Coronary artery (tissue), 2 donors: ENCODE data around the gene SLC39A3.
"Not testable (repeated sequence)": the region's sequence is repeated elsewhere in the genome, so short reads cannot be mapped to it uniquely, and the experiment has no call there.

Source experiments
- DNase-seq: peaks from one replicate; pipeline ENCODE4 v3.0.0-alpha.2; 2017; ENCODE audit warnings: low spot score
- H3K27ac ChIP-seq, 2 donors: fragments of 200-600 bp; sonication (generic); one replicate each; pipeline ENCODE4 v1.5.1; 2016 to 2019
- H3K4me3 ChIP-seq: fragments of 200-600 bp; sonication (generic); 2 replicates; pipeline ENCODE4 v1.5.1; 2016; ENCODE audit warnings: mild to moderate bottlenecking, moderate library complexity
- CTCF ChIP-seq: fragments of 200-600 bp; sonication (generic); IDR thresholded peaks from one replicate; pipeline ENCODE4 v1.5.1; 2019; ENCODE audit warnings: antibody characterized with exemption

SLC39A3 gene

GRCh38 chr19:2716722-2717637 lies 22.8 kb downstream of the SLC39A3 start:
- no peak for TF ChIP-seq CTCF
- H3K4me3 ChIP-seq: no peak overlapping the region
- no peak overlapping the region for H3K27ac ChIP-seq
- no peak for DNase-seq

GRCh38 chr19:2716275-2716650 lies 23.6 kb downstream of the SLC39A3 start:
- no peak for TF ChIP-seq CTCF
- Histone ChIP-seq H3K4me3 (no peak overlapping the region), H3K27ac (no peak overlapping the region)
- DNase-seq: no peak

- DNase-seq: no peak
- TF ChIP-seq CTCF: no peak
- H3K4me3 ChIP-seq: no peak overlapping the region
- no peak overlapping the region for H3K27ac ChIP-seq
Observed at GRCh38 chr19:2715470-2716274, 24.1 kb downstream of the SLC39A3 start.

- no peak overlapping the region for H3K27ac ChIP-seq
- DNase-seq: no peak
- TF ChIP-seq CTCF: no peak
- H3K4me3 ChIP-seq: no peak overlapping the region
Observed at GRCh38 chr19:2714531-2715269, 25.1 kb downstream of the SLC39A3 start.

- not testable (repeated sequence) for H3K4me3 ChIP-seq, DNase-seq, H3K27ac ChIP-seq
Observed at GRCh38 chr19:2714102-2714501, 25.7 kb downstream of the SLC39A3 start.

GRCh38 chr19:2713170-2713569 lies 26.6 kb downstream of the SLC39A3 start:
- not testable (repeated sequence) for H3K27ac ChIP-seq, H3K4me3 ChIP-seq, DNase-seq

- no peak for TF ChIP-seq CTCF
- no peak for DNase-seq
- H3K27ac ChIP-seq: no peak overlapping the region
- no peak overlapping the region for H3K4me3 ChIP-seq
Observed at GRCh38 chr19:2711875-2712205, 28.0 kb downstream of the SLC39A3 start.
